IMR-90 (cell line): Measurements from ENCODE around the gene GNAT1.

Experiments used
- CEBPB ChIP-seq: IDR thresholded peaks from 2 replicates; pipeline ENCODE4 v1.6.1; 2012; ENCODE audit warnings: low read depth, low read length, improper control_type of control experiment
- CHD1 ChIP-seq: IDR thresholded peaks from 2 replicates; pipeline ENCODE4 v1.6.1; 2012; ENCODE audit warnings: low read depth, low read length, improper control_type of control experiment
- MAFK ChIP-seq: IDR thresholded peaks from 2 replicates; pipeline ENCODE4 v1.6.1; 2012; ENCODE audit warnings: low read depth, low read length, improper control_type of control experiment
- MAZ ChIP-seq: IDR thresholded peaks from 2 replicates; pipeline ENCODE4 v1.6.1; 2012; ENCODE audit warnings: low read depth, mild to moderate bottlenecking, low read length, improper control_type of control experiment, moderate library complexity, borderline replicate concordance
- MXI1 ChIP-seq: IDR thresholded peaks from 2 replicates; pipeline ENCODE4 v1.6.1; 2012; ENCODE audit warnings: low read depth, mild to moderate bottlenecking, low read length, moderate library complexity, borderline replicate concordance
- NFE2L2 ChIP-seq: fragments of 150-350 bp; IDR thresholded peaks from 2 replicates; pipeline ENCODE4 v1.6.1; 2016; ENCODE audit warnings: low read depth, mild to moderate bottlenecking, low read length
- POLR2A ChIP-seq: IDR thresholded peaks from 2 replicates; pipeline ENCODE4 v1.6.1; 2012; ENCODE audit warnings: mild to moderate bottlenecking, low read depth, low read length
- RAD21 ChIP-seq: IDR thresholded peaks from 2 replicates; pipeline ENCODE4 v1.6.1; 2012; ENCODE audit warnings: low read length, improper control_type of control experiment
- RCOR1 ChIP-seq: IDR thresholded peaks from 2 replicates; pipeline ENCODE4 v1.6.1; 2012; ENCODE audit warnings: mild to moderate bottlenecking, low read length, improper control_type of control experiment; ENCODE audit not compliant: insufficient replicate concordance
- RFX5 ChIP-seq: IDR thresholded peaks from 2 replicates; pipeline ENCODE4 v1.8.0; 2012; ENCODE audit warnings: low read depth, mild to moderate bottlenecking, low read length, moderate library complexity
- SMC3 ChIP-seq: fragments of 150-350 bp; IDR thresholded peaks from 2 replicates; pipeline ENCODE4 v1.6.1; 2016; ENCODE audit warnings: low read depth, mild to moderate bottlenecking, antibody characterized with exemption, low read length, moderate library complexity
- TF ChIP-seq, protein P1 (sequence below): conservative IDR thresholded peaks from 2 replicates; pipeline ENCODE4 v1.5.1; 2012; ENCODE audit warnings: mild to moderate bottlenecking, low read depth, low read length, improper control_type of control experiment
- TF ChIP-seq, protein P2 (sequence below): fragments of 150-350 bp; IDR thresholded peaks from 2 replicates; pipeline ENCODE4 v1.6.1; 2017; ENCODE audit warnings: mild to moderate bottlenecking, antibody characterized with exemption, low read length, low read depth

DNA sequence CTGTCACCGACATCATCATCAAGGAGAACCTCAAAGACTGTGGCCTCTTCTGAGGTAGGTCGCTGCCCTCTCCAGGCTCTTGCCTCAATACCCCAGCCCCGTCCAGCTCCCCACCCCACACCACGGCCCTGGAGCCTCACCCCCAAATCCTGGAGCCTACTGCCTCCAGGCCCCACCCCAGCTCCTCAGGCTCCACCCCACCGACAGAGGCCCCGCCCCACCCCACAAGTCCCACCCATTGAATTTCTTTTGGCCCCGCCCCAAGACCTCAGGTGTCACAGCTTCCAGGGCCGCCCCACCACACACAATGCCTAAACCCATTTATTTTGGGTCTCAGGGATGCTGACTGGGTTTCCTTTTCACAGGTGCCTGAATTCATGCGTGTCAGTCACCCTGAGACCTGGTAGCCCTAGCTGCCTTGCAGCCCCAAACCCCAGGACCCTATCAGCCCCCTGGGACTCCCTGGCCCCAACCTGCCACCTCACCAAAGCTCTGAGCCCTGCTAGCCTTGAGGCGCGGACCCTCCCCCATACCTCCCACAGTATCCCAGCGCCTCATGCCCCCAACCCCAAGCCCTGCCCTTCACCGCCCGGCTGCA, 3.6 kb downstream of the GNAT1 start:
- TF ChIP-seq POLR2A (no peak), CHD1 (no peak), RAD21 (no peak), SMC3 (no peak), MXI1 (no peak), RFX5 (no peak), NFE2L2 (no peak), MAFK (no peak), MAZ (no peak), RCOR1 (no peak), CEBPB (no peak)
- TF ChIP-seq, protein P1, sequence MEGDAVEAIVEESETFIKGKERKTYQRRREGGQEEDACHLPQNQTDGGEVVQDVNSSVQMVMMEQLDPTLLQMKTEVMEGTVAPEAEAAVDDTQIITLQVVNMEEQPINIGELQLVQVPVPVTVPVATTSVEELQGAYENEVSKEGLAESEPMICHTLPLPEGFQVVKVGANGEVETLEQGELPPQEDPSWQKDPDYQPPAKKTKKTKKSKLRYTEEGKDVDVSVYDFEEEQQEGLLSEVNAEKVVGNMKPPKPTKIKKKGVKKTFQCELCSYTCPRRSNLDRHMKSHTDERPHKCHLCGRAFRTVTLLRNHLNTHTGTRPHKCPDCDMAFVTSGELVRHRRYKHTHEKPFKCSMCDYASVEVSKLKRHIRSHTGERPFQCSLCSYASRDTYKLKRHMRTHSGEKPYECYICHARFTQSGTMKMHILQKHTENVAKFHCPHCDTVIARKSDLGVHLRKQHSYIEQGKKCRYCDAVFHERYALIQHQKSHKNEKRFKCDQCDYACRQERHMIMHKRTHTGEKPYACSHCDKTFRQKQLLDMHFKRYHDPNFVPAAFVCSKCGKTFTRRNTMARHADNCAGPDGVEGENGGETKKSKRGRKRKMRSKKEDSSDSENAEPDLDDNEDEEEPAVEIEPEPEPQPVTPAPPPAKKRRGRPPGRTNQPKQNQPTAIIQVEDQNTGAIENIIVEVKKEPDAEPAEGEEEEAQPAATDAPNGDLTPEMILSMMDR, result no peak
- TF ChIP-seq, protein P2, sequence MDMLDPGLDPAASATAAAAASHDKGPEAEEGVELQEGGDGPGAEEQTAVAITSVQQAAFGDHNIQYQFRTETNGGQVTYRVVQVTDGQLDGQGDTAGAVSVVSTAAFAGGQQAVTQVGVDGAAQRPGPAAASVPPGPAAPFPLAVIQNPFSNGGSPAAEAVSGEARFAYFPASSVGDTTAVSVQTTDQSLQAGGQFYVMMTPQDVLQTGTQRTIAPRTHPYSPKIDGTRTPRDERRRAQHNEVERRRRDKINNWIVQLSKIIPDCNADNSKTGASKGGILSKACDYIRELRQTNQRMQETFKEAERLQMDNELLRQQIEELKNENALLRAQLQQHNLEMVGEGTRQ, result no peak
